Caco-2 (cell line): ENCODE measurements around the gene PCBD1. TPM values are rescaled to one million over a fixed set of nuclear protein-coding genes. Genes with fewer than 3 reads are reported as not detected.

ENCODE experiments used
- BruUV-seq: library from RNA; stranded (reverse); fragments of 400-500 nt; replicated peaks from 2 replicates; lab custom pipeline; 2021; lab: Mats Ljungman, UMichigan
- CTCF ChIA-PET: fragments of 300-600 bp; sonication (Branson Sonifier 250); formaldehyde crosslinking; loops from one replicate; lab custom pipeline; 2022; ENCODE audit warnings: antibody characterized with exemption; lab: Charles Lee
- POLR2A ChIA-PET: fragments of 300-600 bp; sonication (Branson Sonifier 250); formaldehyde crosslinking; loops from one replicate; lab custom pipeline; 2022; ENCODE audit warnings: antibody characterized with exemption; lab: Charles Lee
- DNase-seq, 2 experiments: peaks; one replicate each; pipeline versions ENCODE4 v3.0.0 to v3.0.0-alpha.2; 2020 to 2022
- H3K27me3 ChIP-seq: replicated peaks from 2 replicates; pipeline ENCODE4 v1.6.0; 2011; ENCODE audit warnings: low read length; ENCODE audit not compliant: control insufficient read depth, insufficient read depth
- H3K36me3 ChIP-seq: 2 replicates; pipeline ENCODE4 v1.5.1; 2011; ENCODE audit warnings: low read length; ENCODE audit not compliant: control insufficient read depth, insufficient read depth
- H3K4me1 ChIP-seq: fragments of 250-450 bp; sonication (Bioruptor Pico); 2 replicates; pipeline ENCODE4 v1.5.1; 2020; ENCODE audit warnings: mild to moderate bottlenecking
- H3K4me3 ChIP-seq: 2 replicates; pipeline ENCODE4 v1.5.1; 2011; ENCODE audit warnings: low read depth, mild to moderate bottlenecking, control low read depth, low read length
- H3K9me3 ChIP-seq: fragments of 250-450 bp; sonication (Bioruptor Pico); 2 replicates; pipeline ENCODE4 v1.5.1; 2020; ENCODE audit warnings: mild to moderate bottlenecking, moderate library complexity
- H3K27ac Mint-ChIP-seq: one replicate; pipeline ENCODE4 v1.8.0; 2022; ENCODE audit warnings: mixed read lengths; ENCODE audit not compliant: unreplicated experiment
- H3K27me3 Mint-ChIP-seq: one replicate; pipeline ENCODE4 v1.8.0; 2022; ENCODE audit warnings: mixed read lengths; ENCODE audit not compliant: insufficient read depth, unreplicated experiment
- H3K36me3 Mint-ChIP-seq: one replicate; pipeline ENCODE4 v1.8.0; 2022; ENCODE audit warnings: mild to moderate bottlenecking, mixed read lengths; ENCODE audit not compliant: insufficient read depth, unreplicated experiment
- H3K4me1 Mint-ChIP-seq: one replicate; pipeline ENCODE4 v1.8.0; 2022; ENCODE audit warnings: low read depth, mixed read lengths; ENCODE audit not compliant: unreplicated experiment
- H3K4me3 Mint-ChIP-seq: one replicate; pipeline ENCODE4 v1.8.0; 2022; ENCODE audit warnings: mild to moderate bottlenecking, moderate library complexity, mixed read lengths; ENCODE audit not compliant: unreplicated experiment
- H3K9me3 Mint-ChIP-seq: one replicate; pipeline ENCODE4 v1.8.0; 2022; ENCODE audit warnings: mixed read lengths; ENCODE audit not compliant: unreplicated experiment
- intact Hi-C: fragments of 100-400 bp; cut with micrococcal nuclease; formaldehyde crosslinking; loops from one replicate; pipeline ENCODE4 v1.10.0; 2022; ENCODE audit not compliant: unreplicated experiment
- total RNA-seq: library from RNA; stranded (reverse); gene quantifications from 2 replicates; pipeline ENCODE4 v1.2.3, GENCODE V29; 2022
- TF ChIP-seq, protein P1 (sequence below), 2 experiments: fragments of 200-600 bp in 1 of 2; IDR thresholded peaks; 1 replicate in 1 of 2; 2 replicates in 1 of 2; pipeline versions ENCODE4 v1.5.1 to v1.8.0; 2011 to 2022; ENCODE audit warnings: antibody characterized with exemption in 1 of 2, control low read depth in 1 of 2, inconsistent platforms in 1 of 2, low read depth in 1 of 2, low read length in 1 of 2, mild to moderate bottlenecking in 1 of 2, moderate library complexity in 1 of 2; ENCODE audit not compliant: insufficient read depth in 1 of 2, severe bottlenecking in 1 of 2, unreplicated experiment in 1 of 2

The PCBD1 gene
- total RNA-seq, 1 experiment from 2014 or later: 252 TPM

DNA sequence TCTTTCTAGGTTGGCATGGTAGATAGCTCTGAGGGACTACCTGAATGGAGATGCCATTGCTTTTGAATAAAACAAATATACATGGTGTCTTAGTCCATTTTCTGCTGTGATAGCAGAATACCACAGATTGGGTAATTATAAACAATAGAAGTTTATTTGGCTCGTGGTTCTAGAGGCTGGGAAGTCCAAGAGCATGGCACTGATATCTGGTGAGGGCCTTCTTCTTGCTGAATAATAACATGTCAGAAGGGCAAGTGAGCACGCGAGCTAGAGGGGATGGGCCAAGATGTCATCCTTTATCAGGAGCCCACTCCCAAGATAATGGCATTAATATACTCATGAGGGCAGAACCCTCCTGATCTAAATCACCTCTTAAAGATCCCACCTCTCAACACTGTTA, 50.7 kb downstream of the PCBD1 start:
- Histone ChIP-seq H3K4me3 (no peak overlapping the region), H3K27me3 (no peaks in the 10 kb centered on the region), H3K36me3 (peaks cover 4% of the 10 kb centered on the region; the same call in 1 of the 2 replicates), H3K4me1 (peaks cover 17% of the 10 kb centered on the region), H3K9me3 (no peaks in the 10 kb centered on the region)
- Mint-ChIP-seq H3K27me3 (no peaks in the 10 kb centered on the region), H3K4me1 (peaks cover 31% of the 10 kb centered on the region), H3K27ac (no peak overlapping the region), H3K9me3 (peaks cover 11% of the 10 kb centered on the region), H3K4me3 (no peak overlapping the region), H3K36me3 (peaks cover 28% of the 10 kb centered on the region)
- no peak for DNase-seq
- intact Hi-C loops: loop anchor here (1.0 kb wide), 1 partner anchor 47 kb away; no protein-coding TSS in a partner anchor
- ChIA-PET POLR2A (no interaction called here), CTCF (interaction anchor here (0.6 kb wide), 1 partner anchor 23 kb away, joined by 3 read pairs; no protein-coding TSS in a partner anchor)
- BruUV-seq: no TSS peak
- TF ChIP-seq, protein P1, sequence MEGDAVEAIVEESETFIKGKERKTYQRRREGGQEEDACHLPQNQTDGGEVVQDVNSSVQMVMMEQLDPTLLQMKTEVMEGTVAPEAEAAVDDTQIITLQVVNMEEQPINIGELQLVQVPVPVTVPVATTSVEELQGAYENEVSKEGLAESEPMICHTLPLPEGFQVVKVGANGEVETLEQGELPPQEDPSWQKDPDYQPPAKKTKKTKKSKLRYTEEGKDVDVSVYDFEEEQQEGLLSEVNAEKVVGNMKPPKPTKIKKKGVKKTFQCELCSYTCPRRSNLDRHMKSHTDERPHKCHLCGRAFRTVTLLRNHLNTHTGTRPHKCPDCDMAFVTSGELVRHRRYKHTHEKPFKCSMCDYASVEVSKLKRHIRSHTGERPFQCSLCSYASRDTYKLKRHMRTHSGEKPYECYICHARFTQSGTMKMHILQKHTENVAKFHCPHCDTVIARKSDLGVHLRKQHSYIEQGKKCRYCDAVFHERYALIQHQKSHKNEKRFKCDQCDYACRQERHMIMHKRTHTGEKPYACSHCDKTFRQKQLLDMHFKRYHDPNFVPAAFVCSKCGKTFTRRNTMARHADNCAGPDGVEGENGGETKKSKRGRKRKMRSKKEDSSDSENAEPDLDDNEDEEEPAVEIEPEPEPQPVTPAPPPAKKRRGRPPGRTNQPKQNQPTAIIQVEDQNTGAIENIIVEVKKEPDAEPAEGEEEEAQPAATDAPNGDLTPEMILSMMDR (IDR thresholded peaks at IDR 0.05; ENCODE audit: insufficient read depth in 1 of 2, low read depth in 1 of 2, low read length in 1 of 2, severe bottlenecking in 1 of 2, unreplicated experiment in 1 of 2): no peak

DNA sequence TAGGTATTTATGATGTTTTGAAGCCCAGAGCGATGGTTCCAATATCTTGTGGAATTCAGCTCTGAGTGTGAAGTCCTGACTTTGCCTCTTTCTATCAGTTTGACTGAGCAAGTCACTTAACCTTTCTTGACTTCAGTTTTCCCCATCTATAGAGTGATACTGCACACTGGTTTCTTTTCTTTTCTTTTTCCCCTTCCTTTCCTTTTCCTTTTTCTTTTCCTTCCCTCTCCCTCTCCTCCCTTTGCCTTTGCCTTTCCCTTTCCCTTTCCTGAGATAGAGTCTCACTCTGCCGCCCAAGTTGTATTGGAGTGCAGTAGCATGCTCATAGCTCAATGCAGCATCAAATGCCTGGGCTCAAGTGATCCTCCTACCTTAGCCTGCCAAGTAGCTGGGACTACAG, 52.0 kb downstream of the PCBD1 start:
- H3K27ac Mint-ChIP-seq: no peak overlapping the region
- BruUV-seq: no TSS peak
- H3K36me3 ChIP-seq: peaks cover 4% of the 10 kb centered on the region; the same call in 1 of the 2 replicates

DNA sequence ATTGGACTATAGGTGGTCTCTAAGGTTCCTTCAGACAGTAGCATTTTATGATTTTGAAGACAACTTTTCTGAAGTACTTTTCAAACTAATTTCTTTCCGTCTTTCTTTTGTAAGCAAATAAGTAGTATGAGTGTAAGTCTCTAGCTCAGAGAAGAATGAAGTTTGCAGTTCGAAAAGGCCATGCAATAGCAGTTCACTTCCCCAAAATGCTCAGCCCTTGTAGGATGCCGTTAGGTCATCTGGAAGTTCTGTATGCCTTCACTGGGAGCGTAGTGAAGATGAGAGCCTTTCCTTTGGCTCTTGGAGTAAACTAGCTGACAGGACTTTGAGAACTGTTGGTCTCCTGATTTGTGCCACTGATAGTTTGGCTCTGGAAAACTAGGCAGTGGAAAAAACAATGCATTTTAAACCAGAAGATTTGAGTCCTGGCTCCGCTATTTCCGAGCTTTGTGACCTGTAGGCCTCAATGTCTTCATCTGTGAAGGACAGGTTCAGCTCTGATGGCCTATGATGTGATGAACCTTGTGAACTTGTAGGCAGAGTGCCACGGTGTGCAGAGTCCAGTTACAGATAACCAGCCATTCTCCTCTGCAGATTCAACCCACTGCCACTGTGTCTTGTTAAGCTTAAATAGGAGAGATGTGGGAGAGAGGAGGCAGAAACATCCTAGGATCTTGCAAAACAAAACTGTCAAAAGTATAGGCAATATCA, 53.8 kb downstream of the PCBD1 start:
- Mint-ChIP-seq H3K4me3 (no peak overlapping the region), H3K27ac (no peak overlapping the region), H3K9me3 (no peaks in the 10 kb centered on the region), H3K27me3 (no peaks in the 10 kb centered on the region), H3K36me3 (peaks cover 28% of the 10 kb centered on the region), H3K4me1 (peaks cover 39% of the 10 kb centered on the region)
- H3K36me3 ChIP-seq: peaks cover 3% of the 10 kb centered on the region; the same call in 1 of the 2 replicates
- H3K4me1 ChIP-seq: peaks cover 43% of the 10 kb centered on the region
- intact Hi-C loops: no loop called here
- no peak for DNase-seq
- no peak overlapping the region for H3K4me3 ChIP-seq
- H3K27me3 ChIP-seq: no peaks in the 10 kb centered on the region
- no TSS peak for BruUV-seq
- ChIA-PET CTCF (interaction anchor here (1.3 kb wide), 1 partner anchor 11 kb away, joined by 3 read pairs; no protein-coding TSS in a partner anchor), POLR2A (interaction anchor here (0.6 kb wide), 1 partner anchor 411 kb away, joined by 4 read pairs; no protein-coding TSS in a partner anchor)
- TF ChIP-seq, protein P1 (IDR thresholded peaks at IDR 0.05; ENCODE audit: insufficient read depth in 1 of 2, low read depth in 1 of 2, low read length in 1 of 2, severe bottlenecking in 1 of 2, unreplicated experiment in 1 of 2): no peak
- no peaks in the 10 kb centered on the region for H3K9me3 ChIP-seq

More for the DNA sequence above, 52.0 kb downstream of the PCBD1 start:
- no peaks in the 10 kb centered on the region for H3K27me3 Mint-ChIP-seq
- POLR2A ChIA-PET: no interaction called here
- H3K4me1 Mint-ChIP-seq: peaks cover 25% of the 10 kb centered on the region
- no peaks in the 10 kb centered on the region for H3K9me3 ChIP-seq
- intact Hi-C loops: no loop called here
- H3K27me3 ChIP-seq: no peaks in the 10 kb centered on the region
- H3K4me3 ChIP-seq: no peak overlapping the region
- DNase-seq: no peak
- peaks cover under 1% of the 10 kb centered on the region for H3K9me3 Mint-ChIP-seq
- no peak overlapping the region for H3K4me3 Mint-ChIP-seq
- peaks cover 32% of the 10 kb centered on the region for H3K36me3 Mint-ChIP-seq
- H3K4me1 ChIP-seq: peaks cover 26% of the 10 kb centered on the region
- CTCF ChIA-PET: interaction anchor here (0.6 to 0.7 kb wide), 3 partner anchors 14 to 71 kb away, joined by 3 to 5 read pairs (median 4); no protein-coding TSS in a partner anchor
- TF ChIP-seq, protein P1 (IDR thresholded peaks at IDR 0.05; ENCODE audit: insufficient read depth in 1 of 2, low read depth in 1 of 2, low read length in 1 of 2, severe bottlenecking in 1 of 2, unreplicated experiment in 1 of 2): no peak
